Stimulated activated naive B cell treated with anti-CD40 and anti-IgM and Interleukin-4, amounts not matched to agents 10 μg/mL and 1 μg/mL and 100 μg/mL, for 72 hours (primary cell): Measurements from ENCODE around the gene OR5B21.

ENCODE experiments used
- ATAC-seq, 2 donors: fragments of 150-1000 bp; cut with Tn5 transposase; replicated peaks; 2 replicates each; pipeline ENCODE4 v1.10.0; 2021; ENCODE audit warnings: moderate library complexity in 1 of 2
- DNase-seq: peaks from one replicate; pipeline ENCODE4 v3.0.0; 2021
- H3K27ac Mint-ChIP-seq: one replicate; pipeline ENCODE4 v1.8.0; 2022; ENCODE audit warnings: mild to moderate bottlenecking, mixed read lengths
- H3K27me3 Mint-ChIP-seq, 2 donors: one replicate each; pipeline ENCODE4 v1.8.0; 2022; ENCODE audit warnings: mixed read lengths in 2 of 2
- H3K36me3 Mint-ChIP-seq, 2 donors: one replicate each; pipeline ENCODE4 v1.8.0; 2022; ENCODE audit warnings: mixed read lengths in 2 of 2, mild to moderate bottlenecking in 1 of 2
- H3K4me1 Mint-ChIP-seq, 2 donors: one replicate each; pipeline ENCODE4 v1.8.0; 2022; ENCODE audit warnings: mixed read lengths in 2 of 2, mild to moderate bottlenecking in 1 of 2
- H3K4me3 Mint-ChIP-seq, 2 donors: one replicate each; pipeline ENCODE4 v1.8.0; 2022; ENCODE audit warnings: mild to moderate bottlenecking in 2 of 2, mixed read lengths in 2 of 2, moderate library complexity in 1 of 2
- H3K9me3 Mint-ChIP-seq, 2 donors: one replicate each; pipeline ENCODE4 v1.8.0; 2022; ENCODE audit warnings: mixed read lengths in 2 of 2, mild to moderate bottlenecking in 1 of 2

OR5B21 gene

DNA sequence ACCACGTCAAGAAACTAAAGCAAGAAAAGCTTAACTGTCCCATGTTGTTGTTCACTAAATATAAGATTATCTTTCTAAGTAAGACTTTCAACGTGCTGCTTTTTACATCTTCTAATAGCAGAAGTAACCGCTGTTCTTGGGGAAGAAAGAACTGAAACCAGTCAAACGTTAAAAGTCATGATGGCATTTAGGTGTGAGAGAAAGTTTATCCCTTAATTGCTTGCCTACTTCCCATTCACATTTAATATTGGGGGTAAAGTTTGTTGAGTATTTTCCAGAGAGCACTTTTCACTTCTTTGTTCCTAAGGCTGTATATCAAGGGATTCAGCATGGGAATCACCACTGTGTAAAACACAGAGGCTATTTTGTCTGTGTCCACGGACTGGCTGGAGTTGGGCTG lies 970 bp downstream of the OR5B21 start:
- H3K9me3 Mint-ChIP-seq, result peaks cover 9% of the 10 kb centered on the region in 2 donors
- H3K4me1 Mint-ChIP-seq, result peaks cover 44 to 69% of the 10 kb centered on the region in 2 donors
- DNase-seq, result no peak
- peak; percentile 49 to 55 for ATAC-seq
- no peaks in the 10 kb centered on the region for H3K27me3 Mint-ChIP-seq
- peaks cover 48 to 61% of the 10 kb centered on the region in 2 donors for H3K36me3 Mint-ChIP-seq
- H3K27ac Mint-ChIP-seq, result peak overlapping the region; percentile 97
- H3K4me3 Mint-ChIP-seq, result peak overlapping the region; percentile 64 to 75

DNA sequence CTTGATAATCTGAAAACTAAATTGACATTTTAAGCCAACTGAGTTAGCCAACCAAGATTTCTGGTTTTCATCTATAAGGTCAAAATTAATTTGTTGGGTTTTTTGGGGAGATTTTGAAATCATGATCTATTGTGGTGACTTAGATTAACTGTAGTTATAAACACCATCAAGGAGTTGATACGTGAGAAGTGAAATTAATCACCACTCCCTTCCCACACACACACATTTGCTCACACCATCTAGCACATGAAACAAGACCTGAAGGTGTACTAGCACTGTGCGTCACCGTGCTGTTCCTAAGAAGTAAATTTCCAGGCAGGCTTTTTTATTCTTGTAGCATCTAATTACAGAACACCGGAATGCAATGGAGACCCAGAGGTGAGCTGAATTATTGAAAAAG lies 2.1 kb downstream of the OR5B21 start:
- ATAC-seq, result peak; percentile 73 to 79
- Mint-ChIP-seq H3K9me3 (peaks cover 9% of the 10 kb centered on the region in 2 donors), H3K27me3 (no peaks in the 10 kb centered on the region), H3K27ac (peak overlapping the region; percentile 97), H3K4me1 (peaks cover 42 to 62% of the 10 kb centered on the region in 2 donors), H3K4me3 (peak overlapping the region; percentile 70 to 75), H3K36me3 (peaks cover 51 to 56% of the 10 kb centered on the region in 2 donors)
- peak; percentile 48 for DNase-seq

- Mint-ChIP-seq H3K27me3 (no peaks in the 10 kb centered on the region), H3K36me3 (peaks cover 47 to 49% of the 10 kb centered on the region in 2 donors), H3K4me1 (peaks cover 43 to 61% of the 10 kb centered on the region in 2 donors), H3K4me3 (peak overlapping the region; percentile 19 to 75), H3K27ac (peak overlapping the region; percentile 97), H3K9me3 (peaks cover 9% of the 10 kb centered on the region in 2 donors)
- ATAC-seq, result no peak
- DNase-seq, result no peak
These were observed 3.7 kb downstream of the OR5B21 start for GRCh38 chr11:58504232-58504631.

DNA sequence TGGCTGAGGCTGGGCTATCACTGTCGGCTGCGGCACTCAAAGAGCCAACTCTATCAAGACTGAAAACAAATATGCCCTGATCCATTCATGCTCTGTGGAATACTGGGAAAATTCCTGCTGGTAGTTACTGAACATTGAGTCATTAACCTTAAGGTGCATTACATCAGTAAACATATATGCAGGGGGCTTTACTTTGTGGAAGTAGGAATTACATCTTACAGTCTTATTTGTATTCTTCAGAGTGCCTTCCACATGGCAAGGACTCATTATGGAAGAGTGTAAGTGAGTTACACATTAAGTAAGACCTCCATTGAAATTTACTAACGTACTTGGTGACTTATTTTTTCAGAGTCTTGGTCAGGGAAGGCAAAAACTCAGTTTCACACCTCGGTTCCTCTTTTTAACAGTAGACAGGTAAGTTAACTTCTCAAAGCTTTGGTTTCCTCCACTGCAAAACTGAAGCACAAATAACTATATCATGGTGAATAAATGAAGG lies 4.5 kb downstream of the OR5B21 start:
- ATAC-seq, result peak; percentile 35 to 50
- Mint-ChIP-seq H3K36me3 (peaks cover 45 to 51% of the 10 kb centered on the region in 2 donors), H3K4me1 (peaks cover 40 to 60% of the 10 kb centered on the region in 2 donors), H3K4me3 (peak overlapping the region in 1 of 2 donors; percentile 35), H3K9me3 (peaks cover 9% of the 10 kb centered on the region in 2 donors), H3K27ac (peak overlapping the region; percentile 86), H3K27me3 (no peaks in the 10 kb centered on the region)
- DNase-seq, result no peak

DNA sequence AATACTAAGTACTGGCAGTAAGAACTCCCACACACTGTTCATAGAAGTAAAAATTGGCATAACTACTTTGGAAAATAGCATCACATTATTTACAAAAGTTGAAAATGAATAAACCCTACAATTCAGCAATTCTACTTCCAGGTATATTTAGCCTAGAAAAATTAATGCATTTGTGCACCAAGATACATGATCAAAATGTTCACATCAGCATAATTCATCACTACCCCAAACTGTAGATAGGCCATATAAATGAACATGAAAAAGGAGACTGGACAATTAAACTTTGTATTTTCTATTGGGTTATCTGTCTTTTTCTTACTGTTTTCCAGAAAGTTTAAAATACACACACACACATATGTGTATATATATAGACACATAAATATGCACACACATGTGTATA lies 5.9 kb downstream of the OR5B21 start:
- no peaks in the 10 kb centered on the region for H3K9me3 Mint-ChIP-seq
- DNase-seq, result no peak
- H3K4me1 Mint-ChIP-seq, result peaks cover 33 to 62% of the 10 kb centered on the region in 2 donors
- no peak overlapping the region for H3K4me3 Mint-ChIP-seq
- H3K27me3 Mint-ChIP-seq, result no peaks in the 10 kb centered on the region
- no peak for ATAC-seq
- H3K36me3 Mint-ChIP-seq, result peaks cover 47 to 52% of the 10 kb centered on the region in 2 donors
- no peak overlapping the region for H3K27ac Mint-ChIP-seq

DNA sequence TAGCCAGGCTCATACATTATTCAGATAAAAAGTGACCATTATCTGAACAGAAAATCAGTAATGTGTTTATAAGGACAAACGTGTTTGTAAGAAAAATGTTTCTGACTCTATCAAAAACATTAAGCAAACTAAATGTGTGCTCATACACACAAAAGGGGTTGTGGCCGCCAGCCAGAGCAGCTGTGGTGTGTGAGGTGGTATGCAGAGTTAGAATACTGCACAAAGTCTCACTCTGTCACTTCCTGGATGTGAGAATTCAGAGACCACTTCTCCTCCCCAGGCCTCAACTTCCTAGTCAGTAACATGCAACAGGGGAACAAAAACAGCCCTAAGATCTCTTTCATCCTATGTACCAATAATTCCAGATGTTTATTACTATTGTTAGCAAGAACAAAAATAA lies 9.4 kb downstream of the OR5B21 start:
- H3K36me3 Mint-ChIP-seq, result peaks cover 44 to 54% of the 10 kb centered on the region in 2 donors
- H3K27me3 Mint-ChIP-seq, result no peaks in the 10 kb centered on the region
- no peak overlapping the region for H3K27ac Mint-ChIP-seq
- DNase-seq (no peak), ATAC-seq (peak in 1 of 2 donors; percentile 49)
- H3K4me1 Mint-ChIP-seq, result peaks cover 21 to 60% of the 10 kb centered on the region in 2 donors
- H3K4me3 Mint-ChIP-seq, result no peak overlapping the region
- H3K9me3 Mint-ChIP-seq, result no peaks in the 10 kb centered on the region

GRCh38 chr11:58497951-58498350 lies 10.0 kb downstream of the OR5B21 start:
- no peak overlapping the region for H3K27ac Mint-ChIP-seq
- H3K4me3 Mint-ChIP-seq, result no peak overlapping the region
- H3K27me3 Mint-ChIP-seq, result no peaks in the 10 kb centered on the region
- peaks cover 39 to 49% of the 10 kb centered on the region in 2 donors for H3K36me3 Mint-ChIP-seq
- ATAC-seq, result no peak
- H3K9me3 Mint-ChIP-seq, result no peaks in the 10 kb centered on the region
- no peak for DNase-seq
- peaks cover 15 to 56% of the 10 kb centered on the region in 2 donors for H3K4me1 Mint-ChIP-seq

DNA sequence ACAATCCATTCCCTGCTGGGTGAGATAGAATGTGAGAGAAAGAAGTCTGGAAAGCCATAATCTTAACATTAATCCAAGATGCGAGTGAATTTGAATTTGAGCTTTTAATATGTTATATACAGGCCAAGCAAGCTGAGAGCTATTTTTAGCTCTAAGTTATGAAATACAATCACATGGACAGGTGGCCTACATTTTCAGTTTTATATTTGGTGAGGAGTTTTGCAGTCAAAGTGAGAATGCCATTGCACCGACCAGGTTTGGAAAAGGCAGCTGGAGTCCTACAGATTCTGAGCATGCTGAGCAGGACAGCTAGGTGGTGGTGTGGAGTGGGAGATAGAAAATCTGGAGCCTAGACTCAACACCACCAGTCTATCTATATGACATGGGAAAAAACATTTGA lies 12.0 kb downstream of the OR5B21 start:
- H3K36me3 Mint-ChIP-seq, result peaks cover 40 to 50% of the 10 kb centered on the region in 2 donors
- H3K4me3 Mint-ChIP-seq, result no peak overlapping the region
- H3K9me3 Mint-ChIP-seq, result peaks cover 0 to 2% of the 10 kb centered on the region in 2 donors
- no peak overlapping the region for H3K27ac Mint-ChIP-seq
- H3K27me3 Mint-ChIP-seq, result no peaks in the 10 kb centered on the region
- ATAC-seq (no peak), DNase-seq (no peak)
- peaks cover 18 to 65% of the 10 kb centered on the region in 2 donors for H3K4me1 Mint-ChIP-seq

GRCh38 chr11:58494101-58494500 lies 13.8 kb downstream of the OR5B21 start:
- peaks cover 43 to 57% of the 10 kb centered on the region in 2 donors for H3K36me3 Mint-ChIP-seq

DNA sequence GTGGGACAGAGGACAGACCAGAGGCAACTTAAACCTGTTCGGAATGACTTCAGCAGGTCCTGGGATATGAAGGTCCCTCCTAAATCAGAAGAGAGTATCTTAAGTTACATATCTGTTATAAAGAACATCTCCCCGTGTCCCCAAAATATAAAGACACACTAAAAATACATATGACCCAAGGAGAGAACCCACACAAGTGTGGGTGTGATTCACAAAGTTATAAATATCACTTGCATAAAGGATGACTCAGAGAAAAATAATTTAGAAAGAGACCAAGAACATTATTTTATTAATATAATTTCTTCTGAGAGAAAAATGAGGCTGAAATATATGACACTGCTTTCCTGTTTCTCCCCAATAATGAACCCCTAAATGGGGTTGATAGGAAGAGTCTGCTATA lies 14.2 kb downstream of the OR5B21 start:
- Mint-ChIP-seq H3K27ac (peak overlapping the region; percentile 51), H3K36me3 (peaks cover 41 to 54% of the 10 kb centered on the region in 2 donors), H3K4me3 (peak overlapping the region in 1 of 2 donors; percentile 35), H3K4me1 (peaks cover 21 to 77% of the 10 kb centered on the region in 2 donors), H3K27me3 (no peaks in the 10 kb centered on the region), H3K9me3 (peaks cover 0 to 2% of the 10 kb centered on the region in 2 donors)
- DNase-seq (no peak), ATAC-seq (peak in 1 of 2 donors; percentile 23)

More at GRCh38 chr11:58494101-58494500, 13.8 kb downstream of the OR5B21 start:
- ATAC-seq (no peak), DNase-seq (no peak)
- Mint-ChIP-seq H3K9me3 (peaks cover 0 to 2% of the 10 kb centered on the region in 2 donors), H3K4me1 (peaks cover 21 to 79% of the 10 kb centered on the region in 2 donors), H3K27me3 (no peaks in the 10 kb centered on the region), H3K4me3 (no peak overlapping the region), H3K27ac (no peak overlapping the region)

GRCh38 chr11:58490827-58491226 lies 17.1 kb downstream of the OR5B21 start:
- no peaks in the 10 kb centered on the region for H3K27me3 Mint-ChIP-seq
- peaks cover 31 to 47% of the 10 kb centered on the region in 2 donors for H3K36me3 Mint-ChIP-seq
- peak overlapping the region; percentile 77 for H3K27ac Mint-ChIP-seq
- H3K4me1 Mint-ChIP-seq, result peaks cover 14 to 67% of the 10 kb centered on the region in 2 donors
- peak; percentile 87 to 89 for ATAC-seq
- H3K9me3 Mint-ChIP-seq, result peaks cover 0 to 4% of the 10 kb centered on the region in 2 donors
- peak overlapping the region; percentile 32 to 60 for H3K4me3 Mint-ChIP-seq
- DNase-seq, result no peak

- Mint-ChIP-seq H3K27ac (no peak overlapping the region), H3K36me3 (peaks cover 19 to 36% of the 10 kb centered on the region in 2 donors), H3K4me3 (no peak overlapping the region), H3K27me3 (peaks cover 3 to 18% of the 10 kb centered on the region in 2 donors), H3K4me1 (peaks cover 10 to 47% of the 10 kb centered on the region in 2 donors), H3K9me3 (peaks cover 0 to 8% of the 10 kb centered on the region in 2 donors)
- no peak for ATAC-seq
- no peak for DNase-seq
These were observed 20.7 kb downstream of the OR5B21 start for GRCh38 chr11:58487170-58487569.

DNA sequence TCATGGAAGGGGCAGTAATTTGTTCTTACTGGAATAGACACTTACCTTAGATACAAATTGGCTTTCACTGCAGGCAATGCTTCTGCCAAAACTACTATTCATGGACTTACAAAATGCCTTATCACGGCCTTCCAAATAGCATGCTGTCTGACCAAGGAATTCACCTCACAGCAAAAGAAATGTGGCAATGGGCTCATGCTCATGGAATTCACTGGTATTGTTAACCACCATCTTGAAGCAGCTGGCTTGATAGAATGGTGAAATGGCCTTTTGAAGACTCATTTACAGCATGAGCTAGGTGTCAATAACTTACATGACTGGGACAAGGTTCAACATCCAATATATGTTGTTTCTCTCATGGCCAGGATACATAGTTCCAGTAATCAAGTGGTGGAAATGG lies 21.9 kb downstream of the OR5B21 start:
- peaks cover 0 to 8% of the 10 kb centered on the region in 2 donors for H3K9me3 Mint-ChIP-seq
- H3K4me1 Mint-ChIP-seq, result peaks cover 6 to 38% of the 10 kb centered on the region in 2 donors
- H3K4me3 Mint-ChIP-seq, result no peak overlapping the region
- H3K27me3 Mint-ChIP-seq, result peaks cover 3 to 18% of the 10 kb centered on the region in 2 donors
- peaks cover 15 to 34% of the 10 kb centered on the region in 2 donors for H3K36me3 Mint-ChIP-seq
- no peak overlapping the region for H3K27ac Mint-ChIP-seq
- ATAC-seq (no peak), DNase-seq (no peak)

GRCh38 chr11:58471892-58472291 lies 36.0 kb downstream of the OR5B21 start:
- H3K27me3 Mint-ChIP-seq, result peaks cover 10 to 17% of the 10 kb centered on the region in 2 donors
- ATAC-seq (no peak), DNase-seq (no peak)
- no peak overlapping the region for H3K27ac Mint-ChIP-seq
- H3K4me3 Mint-ChIP-seq, result no peak overlapping the region
- H3K4me1 Mint-ChIP-seq, result peaks cover 0 to 5% of the 10 kb centered on the region in 2 donors
- H3K36me3 Mint-ChIP-seq, result peaks cover 3 to 16% of the 10 kb centered on the region in 2 donors
- H3K9me3 Mint-ChIP-seq, result peaks cover 29 to 41% of the 10 kb centered on the region in 2 donors

GRCh38 chr11:58466293-58466692 lies 41.6 kb downstream of the OR5B21 start:
- peaks cover 8 to 16% of the 10 kb centered on the region in 2 donors for H3K9me3 Mint-ChIP-seq
- H3K36me3 Mint-ChIP-seq, result no peaks in the 10 kb centered on the region
- H3K27ac Mint-ChIP-seq, result no peak overlapping the region
- ATAC-seq, result no peak
- no peak for DNase-seq
- H3K27me3 Mint-ChIP-seq, result peaks cover 0 to 5% of the 10 kb centered on the region in 2 donors
- no peaks in the 10 kb centered on the region for H3K4me1 Mint-ChIP-seq
- no peak overlapping the region for H3K4me3 Mint-ChIP-seq
